Activated naive CD8-positive, alpha-beta T cell treated with anti-CD3 and anti-CD28 coated beads, Interleukin-2, amount 50 U/mL, for 16 hours (primary cell): Measurements from ENCODE around the gene FGFR4.

Source experiments
- DNase-seq: peaks from one replicate; pipeline ENCODE4 v3.0.0-alpha.2; 2020; ENCODE audit warnings: low read depth, low spot score

The FGFR4 gene

GRCh38 chr5:177100714-177101121 lies 14.0 kb downstream of the FGFR4 start:
- no peak for DNase-seq

- no peak for DNase-seq
Measured at GRCh38 chr5:177103523-177104253, 17.0 kb downstream of the FGFR4 start.

GRCh38 chr5:177105691-177106476 lies 19.2 kb downstream of the FGFR4 start:
- no peak for DNase-seq

DNA sequence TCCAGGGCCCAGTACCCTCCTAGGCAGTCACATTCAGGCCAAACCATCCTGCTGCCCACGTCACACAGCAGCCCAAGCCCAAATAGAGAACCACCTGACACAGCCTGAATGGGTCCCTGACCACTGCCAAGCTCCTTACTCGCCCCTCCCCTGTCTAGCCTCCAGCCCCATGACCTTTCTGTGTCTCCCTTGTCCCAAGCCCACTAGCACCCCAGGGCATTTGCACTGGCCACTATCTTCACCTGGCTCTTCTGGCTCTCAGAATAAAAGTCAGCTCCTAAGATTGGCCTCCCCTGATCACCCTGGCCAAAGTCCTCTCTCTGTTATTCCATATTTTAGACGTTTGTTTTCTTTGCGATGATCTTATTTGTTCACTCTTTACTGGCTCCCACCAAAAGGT lies 20.4 kb downstream of the FGFR4 start:
- DNase-seq = no peak

- DNase-seq = no peak
Measured at GRCh38 chr5:177109810-177110209, 23.1 kb downstream of the FGFR4 start.

DNA sequence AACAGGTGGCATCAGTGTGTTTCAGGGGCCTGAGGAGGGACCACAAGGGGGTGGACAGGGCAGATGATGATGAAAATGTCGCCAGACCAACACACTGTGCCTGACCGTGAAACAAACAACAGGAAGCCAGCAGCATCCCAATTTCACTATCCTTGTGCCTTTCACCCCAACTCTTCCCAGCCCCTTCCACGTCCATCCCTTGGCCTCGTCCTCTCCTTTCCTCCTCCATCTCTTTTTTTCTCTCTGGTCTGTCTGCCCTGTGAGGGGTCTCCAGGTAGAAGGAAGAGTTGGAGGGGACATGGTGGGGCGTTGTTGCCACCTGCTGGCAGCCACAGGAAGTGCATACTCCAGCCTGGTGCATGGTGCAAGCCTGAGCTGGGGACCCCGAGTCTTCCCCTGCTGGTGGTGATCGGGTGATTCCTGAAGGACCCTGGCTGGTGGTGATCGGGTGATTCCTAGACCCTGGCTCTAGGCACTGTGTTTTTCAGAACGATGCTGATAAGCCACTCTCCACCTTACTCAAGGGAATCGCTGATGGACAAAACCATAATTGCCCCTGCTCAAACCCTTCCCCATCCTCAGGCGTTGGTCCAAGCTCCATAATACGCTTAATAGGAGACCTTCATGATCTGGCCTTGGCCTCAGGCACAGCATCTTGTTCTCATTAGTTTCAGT lies 25.1 kb downstream of the FGFR4 start:
- DNase-seq = peak; percentile 37

DNA sequence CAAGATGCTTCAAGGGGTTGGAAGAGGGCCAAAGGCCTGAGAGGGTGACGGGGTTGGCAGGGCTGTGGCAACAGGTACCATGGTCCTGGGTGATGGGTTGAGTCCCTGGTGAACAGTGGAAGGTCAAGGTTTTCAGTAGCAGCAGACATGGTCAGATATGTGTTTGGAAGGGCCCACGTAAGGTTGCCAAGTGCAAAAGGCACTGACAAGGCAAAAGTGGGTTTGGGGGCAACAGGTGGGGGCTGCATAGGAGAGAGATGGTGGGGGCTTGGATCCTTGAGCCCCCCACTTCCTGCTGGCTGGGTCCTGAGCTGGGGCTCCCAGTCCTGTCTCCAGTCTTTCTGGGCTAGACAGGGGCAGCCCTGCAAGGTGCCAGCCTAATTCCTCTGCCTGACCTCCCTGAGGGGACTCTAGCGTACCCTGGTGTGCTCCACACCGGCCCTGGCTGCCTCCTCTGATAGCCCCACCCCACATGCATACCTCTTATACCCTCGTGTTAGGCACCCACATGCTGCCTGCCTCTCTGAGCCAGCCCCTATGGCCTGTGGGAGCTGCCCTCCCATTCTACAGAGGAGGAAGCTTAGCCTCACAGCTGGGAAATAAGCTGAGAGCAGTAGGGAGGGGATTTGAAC lies 26.0 kb downstream of the FGFR4 start:
- DNase-seq = no peak

- peak; percentile 60 for DNase-seq
Measured at GRCh38 chr5:177113566-177114424, 27.1 kb downstream of the FGFR4 start.

DNA sequence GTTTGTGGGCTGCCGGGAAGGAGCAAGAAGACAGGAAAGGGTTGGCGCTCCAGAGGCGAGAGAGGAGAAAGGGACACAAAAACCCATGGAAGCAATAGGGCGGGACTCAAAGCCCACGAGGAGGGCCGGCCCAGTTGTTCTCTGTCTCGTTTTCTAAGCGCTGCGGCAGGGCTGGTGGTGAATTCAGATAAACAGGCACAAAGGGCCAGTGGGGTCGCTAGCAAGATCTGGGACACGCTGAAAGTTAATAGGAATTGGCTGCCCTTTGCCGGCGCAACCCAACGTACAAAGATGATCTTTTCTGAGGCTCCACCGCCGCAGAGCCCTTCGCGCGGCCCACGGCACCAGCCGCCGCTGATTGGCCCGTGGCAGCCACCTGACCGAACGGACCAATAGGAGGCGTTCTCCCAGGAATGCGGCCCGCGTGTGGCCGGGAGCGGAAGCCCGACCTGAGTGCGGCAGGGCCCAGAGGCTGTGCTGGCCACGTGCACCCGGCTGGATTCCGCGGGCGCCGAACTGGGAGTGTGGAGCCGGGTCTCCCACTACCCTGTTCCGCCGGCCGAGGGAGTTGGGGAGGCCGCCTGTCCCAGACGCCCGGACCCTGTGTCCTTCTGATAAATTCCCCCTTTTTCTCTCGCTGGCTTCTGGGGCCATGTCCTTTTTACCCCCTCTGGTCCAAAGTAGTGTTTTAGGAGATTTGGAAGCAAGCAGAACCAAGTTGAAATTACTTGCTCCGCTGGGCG lies 30.1 kb downstream of the FGFR4 start:
- peak; percentile 64 for DNase-seq

DNA sequence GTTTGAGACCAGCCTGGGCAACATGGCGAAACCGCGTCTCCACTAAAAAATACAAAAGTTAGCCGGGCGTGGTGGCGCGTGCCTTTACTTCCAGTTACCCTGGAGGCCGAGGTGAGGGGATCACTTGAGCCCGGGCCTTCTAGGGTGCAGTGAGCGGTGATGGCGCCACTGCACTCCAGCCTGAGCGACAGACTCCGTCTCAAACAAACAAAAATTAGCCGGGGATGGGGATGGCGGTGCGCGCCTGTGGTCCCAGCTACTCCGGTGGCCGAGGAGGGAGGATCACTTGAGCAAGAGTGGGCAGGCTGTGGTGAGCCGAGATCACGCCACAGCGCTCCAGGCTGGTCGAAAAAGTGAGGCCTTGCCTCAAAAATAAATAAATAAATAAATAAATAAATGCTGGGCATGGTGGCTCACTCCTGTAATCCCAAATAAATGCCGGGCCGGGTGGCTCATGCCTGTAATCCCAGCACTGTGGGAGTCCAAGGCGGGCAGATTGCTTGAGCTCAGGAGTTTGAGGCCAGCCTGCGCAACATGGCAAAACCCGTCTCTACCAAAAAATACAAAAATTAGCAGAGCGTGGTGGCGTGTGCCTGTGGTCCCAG lies 30.8 kb downstream of the FGFR4 start:
- no peak for DNase-seq

GRCh38 chr5:177122566-177122965 lies 35.9 kb downstream of the FGFR4 start:
- DNase-seq = no peak

DNA sequence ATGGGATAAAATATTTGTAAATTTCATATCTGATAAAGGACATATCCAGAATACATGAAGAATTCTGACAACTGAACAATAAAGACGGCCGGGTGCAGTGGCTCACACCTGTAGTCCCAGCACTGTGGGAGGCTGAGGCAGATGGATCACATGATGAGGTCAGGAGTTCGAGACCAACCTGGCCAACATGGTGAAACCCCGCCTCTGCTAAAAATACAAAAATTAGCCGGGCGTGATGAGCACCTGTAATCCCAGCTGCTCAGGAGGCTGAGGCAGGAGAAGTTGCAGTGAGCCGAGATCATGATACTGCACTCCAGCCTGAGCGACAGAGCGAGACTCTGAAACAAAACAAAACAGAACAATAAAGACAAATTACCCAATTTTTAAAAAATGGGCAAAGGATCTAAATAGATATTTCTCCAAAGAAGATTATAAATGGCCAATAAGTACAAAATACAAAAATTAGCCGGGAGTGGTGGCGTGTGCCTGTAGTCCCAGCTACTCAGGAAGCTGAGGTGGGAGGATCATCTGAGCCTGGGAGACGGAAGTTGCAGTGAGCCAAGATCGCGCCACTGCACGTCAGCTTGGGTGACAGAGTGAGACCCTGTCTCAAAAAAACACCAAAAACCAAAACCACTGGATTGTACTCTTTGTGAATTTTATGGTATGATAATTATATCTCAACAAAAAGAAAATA lies 37.2 kb downstream of the FGFR4 start:
- no peak for DNase-seq

DNA sequence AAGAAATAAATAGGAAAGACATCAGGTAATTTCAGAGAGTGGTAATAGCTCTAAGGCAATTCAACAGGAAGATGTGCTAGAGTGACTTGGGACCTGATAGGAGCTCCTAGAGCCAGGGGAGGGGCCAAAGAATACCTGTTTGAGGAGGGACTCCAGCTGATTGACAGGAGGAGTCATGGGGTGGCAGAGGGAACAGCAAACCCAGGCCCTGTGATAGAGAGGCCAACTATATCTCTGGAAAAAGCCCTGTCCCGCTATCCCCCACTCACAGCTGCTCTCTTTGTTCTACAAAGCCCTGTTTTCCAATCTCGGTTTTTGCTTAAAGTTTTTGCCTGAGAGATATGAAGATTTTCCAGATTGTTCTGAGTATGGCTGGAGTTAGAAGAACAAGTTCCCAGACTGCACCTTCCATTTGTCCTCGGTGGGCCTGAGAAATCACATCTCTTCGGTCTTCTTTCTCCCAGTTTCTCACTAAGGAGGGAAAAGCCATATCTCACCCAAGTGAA lies 37.8 kb downstream of the FGFR4 start:
- no peak for DNase-seq

DNA sequence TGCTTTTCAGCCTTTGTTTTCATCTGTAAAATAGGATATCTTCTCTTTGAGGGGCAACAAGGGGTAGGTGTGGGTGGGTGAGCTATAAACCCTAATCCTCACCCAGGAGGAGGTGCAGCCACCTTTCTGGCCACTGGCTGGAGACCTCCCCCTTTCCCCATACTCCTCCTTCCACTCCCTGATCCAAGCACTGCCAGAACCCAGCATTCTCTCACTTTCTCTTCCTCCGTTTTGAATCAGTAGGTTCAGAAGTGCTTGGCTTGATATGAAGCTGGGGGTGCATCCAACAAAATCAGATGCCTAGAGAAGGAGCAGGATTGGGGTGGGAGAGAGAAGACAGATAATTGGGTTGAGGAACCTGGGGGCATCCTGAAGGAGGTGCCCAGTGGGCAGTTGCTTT lies 40.1 kb downstream of the FGFR4 start:
- DNase-seq = no peak

GRCh38 chr5:177128551-177128981 lies 41.9 kb downstream of the FGFR4 start:
- DNase-seq = no peak

DNA sequence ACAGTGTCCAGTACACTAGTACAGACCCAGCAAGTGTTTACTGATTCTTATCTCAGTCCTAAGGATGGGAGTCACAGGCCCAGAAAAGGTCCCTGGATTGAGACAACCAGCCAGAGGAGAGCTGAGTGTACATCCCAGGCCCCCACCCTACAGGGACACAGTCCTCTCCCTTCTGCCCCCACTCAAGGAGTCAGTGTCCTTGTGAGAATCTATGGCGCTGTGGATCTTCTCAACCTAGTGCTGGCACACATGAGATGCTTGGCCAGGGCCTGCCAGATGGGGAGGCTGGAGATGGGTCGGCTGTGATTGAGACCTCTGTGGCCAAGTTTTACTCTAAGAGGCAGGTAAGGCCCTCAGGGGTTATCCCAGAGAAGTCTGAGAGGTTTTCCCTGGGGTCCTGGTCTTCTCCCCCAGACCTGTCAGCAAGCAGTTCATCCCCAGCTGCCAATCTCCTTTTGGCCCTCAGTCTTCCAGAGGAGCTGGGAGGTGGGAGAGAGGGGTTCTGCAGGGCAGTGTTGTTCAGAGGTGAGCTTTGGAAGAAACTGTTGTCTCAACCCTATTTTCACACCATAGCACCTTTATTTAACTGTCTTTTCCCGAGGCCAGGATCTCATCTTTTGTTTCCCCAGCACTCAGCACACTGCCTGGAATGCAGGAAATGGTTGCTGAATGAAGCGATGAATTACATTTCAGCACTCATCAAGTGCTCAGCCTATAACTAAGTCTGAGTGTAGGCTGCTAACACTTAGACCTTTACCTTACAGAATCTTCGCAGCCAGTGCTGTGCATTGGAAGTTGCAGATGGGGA lies 43.7 kb downstream of the FGFR4 start:
- DNase-seq = no peak

- no peak for DNase-seq
Measured at GRCh38 chr5:177131019-177131320, 44.3 kb downstream of the FGFR4 start.

GRCh38 chr5:177131352-177132135 lies 44.8 kb downstream of the FGFR4 start:
- DNase-seq = no peak
